ENCODE data around the gene ZNF396. TPM values are rescaled to one million over a fixed set of nuclear protein-coding genes. Genes with fewer than 3 reads are reported as not detected.

The ZNF396 gene
- polyA plus RNA-seq, 4 donors, result 6.1 to 8.1 (median 6.8) TPM

- DNase-seq (ENCODE audit: low read depth in 4 of 4, low spot score in 3 of 4), result peak in 3 of 4 donors; percentile 63 to 65 (median 63)
These were observed 9.5 kb upstream of the ZNF396 start for GRCh38 chr18:35386600-35387100.

- no peak for DNase-seq (ENCODE audit: low read depth in 4 of 4, low spot score in 3 of 4)
These were observed 6.0 kb upstream of the ZNF396 start for GRCh38 chr18:35383136-35383535.

- DNase-seq (ENCODE audit: low read depth in 4 of 4, low spot score in 3 of 4), result no peak
These were observed 2.3 kb upstream of the ZNF396 start for GRCh38 chr18:35379421-35379820.

- no peak for DNase-seq (ENCODE audit: low read depth in 4 of 4, low spot score in 3 of 4)
These were observed 1.4 kb upstream of the ZNF396 start for GRCh38 chr18:35378574-35378896.

- no peak for DNase-seq (ENCODE audit: low read depth in 4 of 4, low spot score in 3 of 4)
These were observed 887 bp upstream of the ZNF396 start for GRCh38 chr18:35377875-35378573.

GRCh38 chr18:35376393-35376741 is 770 bp downstream of the ZNF396 start:
- DNase-seq (ENCODE audit: low read depth in 4 of 4, low spot score in 3 of 4), result no peak

- DNase-seq (ENCODE audit: low read depth in 4 of 4, low spot score in 3 of 4), result no peak
These were observed 2.4 kb downstream of the ZNF396 start for GRCh38 chr18:35374708-35375107.

- DNase-seq (ENCODE audit: low read depth in 4 of 4, low spot score in 3 of 4), result no peak
These were observed 5.5 kb downstream of the ZNF396 start for GRCh38 chr18:35371412-35372195.

GRCh38 chr18:35369126-35369525 is 8.0 kb downstream of the ZNF396 start:
- no peak for DNase-seq (ENCODE audit: low read depth in 4 of 4, low spot score in 3 of 4)

GRCh38 chr18:35368595-35368994 is 8.5 kb downstream of the ZNF396 start:
- DNase-seq (ENCODE audit: low read depth in 4 of 4, low spot score in 3 of 4), result no peak

- no peak for DNase-seq (ENCODE audit: low read depth in 4 of 4, low spot score in 3 of 4)
These were observed 14.6 kb downstream of the ZNF396 start for GRCh38 chr18:35362531-35362930.

GRCh38 chr18:35361570-35362321 is 15.4 kb downstream of the ZNF396 start:
- no peak for DNase-seq (ENCODE audit: low read depth in 4 of 4, low spot score in 3 of 4)

- DNase-seq (ENCODE audit: low read depth in 4 of 4, low spot score in 3 of 4), result peak in 1 of 4 donors; percentile 58
These were observed 22.0 kb downstream of the ZNF396 start for GRCh38 chr18:35355140-35355618.

GRCh38 chr18:35352778-35353177 is 24.4 kb downstream of the ZNF396 start:
- DNase-seq (ENCODE audit: low read depth in 4 of 4, low spot score in 3 of 4), result no peak

GRCh38 chr18:35352283-35352682 is 24.9 kb downstream of the ZNF396 start:
- DNase-seq (ENCODE audit: low read depth in 4 of 4, low spot score in 3 of 4), result no peak

GRCh38 chr18:35348001-35348400 is 29.1 kb downstream of the ZNF396 start:
- no peak for DNase-seq (ENCODE audit: low read depth in 4 of 4, low spot score in 3 of 4)

GRCh38 chr18:35345950-35346349 is 31.2 kb downstream of the ZNF396 start:
- no peak for DNase-seq (ENCODE audit: low read depth in 4 of 4, low spot score in 3 of 4)

GRCh38 chr18:35345460-35345921 is 31.6 kb downstream of the ZNF396 start:
- DNase-seq (ENCODE audit: low read depth in 4 of 4, low spot score in 3 of 4), result peak in 2 of 4 donors; percentile 43 to 56

GRCh38 chr18:35344736-35345459 is 32.2 kb downstream of the ZNF396 start:
- no peak for DNase-seq (ENCODE audit: low read depth in 4 of 4, low spot score in 3 of 4)

Data from right renal pelvis (tissue), 4 donors.